ENCODE data around the gene FGG.
A peak's percentile ranks its signal among the peaks of the same experiment; 100 is the strongest.

DNA sequence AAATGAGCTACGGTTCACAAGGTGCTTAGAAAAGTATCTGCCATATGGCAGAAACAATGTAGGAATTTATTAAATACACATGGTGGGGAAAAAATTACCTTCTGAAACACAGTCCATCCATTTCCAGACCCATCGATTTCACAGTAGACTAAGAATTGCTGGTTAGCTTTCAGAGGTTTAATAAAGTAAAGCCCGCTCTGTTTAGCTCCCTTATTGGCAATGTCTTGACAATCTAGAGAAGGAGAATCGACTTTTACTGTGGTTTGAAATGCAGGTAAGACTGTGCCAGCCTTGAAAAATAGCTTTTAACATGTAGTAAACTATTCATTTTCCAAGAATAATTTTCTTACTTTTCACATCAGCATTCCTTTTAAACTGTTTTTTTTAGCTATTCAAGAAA lies 2.9 kb downstream of the FGG start:
- TF ChIP-seq, protein P1, sequence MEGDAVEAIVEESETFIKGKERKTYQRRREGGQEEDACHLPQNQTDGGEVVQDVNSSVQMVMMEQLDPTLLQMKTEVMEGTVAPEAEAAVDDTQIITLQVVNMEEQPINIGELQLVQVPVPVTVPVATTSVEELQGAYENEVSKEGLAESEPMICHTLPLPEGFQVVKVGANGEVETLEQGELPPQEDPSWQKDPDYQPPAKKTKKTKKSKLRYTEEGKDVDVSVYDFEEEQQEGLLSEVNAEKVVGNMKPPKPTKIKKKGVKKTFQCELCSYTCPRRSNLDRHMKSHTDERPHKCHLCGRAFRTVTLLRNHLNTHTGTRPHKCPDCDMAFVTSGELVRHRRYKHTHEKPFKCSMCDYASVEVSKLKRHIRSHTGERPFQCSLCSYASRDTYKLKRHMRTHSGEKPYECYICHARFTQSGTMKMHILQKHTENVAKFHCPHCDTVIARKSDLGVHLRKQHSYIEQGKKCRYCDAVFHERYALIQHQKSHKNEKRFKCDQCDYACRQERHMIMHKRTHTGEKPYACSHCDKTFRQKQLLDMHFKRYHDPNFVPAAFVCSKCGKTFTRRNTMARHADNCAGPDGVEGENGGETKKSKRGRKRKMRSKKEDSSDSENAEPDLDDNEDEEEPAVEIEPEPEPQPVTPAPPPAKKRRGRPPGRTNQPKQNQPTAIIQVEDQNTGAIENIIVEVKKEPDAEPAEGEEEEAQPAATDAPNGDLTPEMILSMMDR (IDR thresholded peaks at IDR 0.05): no peak
- peak; percentile 75 for TF ChIP-seq POLR2A (IDR thresholded peaks at IDR 0.05)

Data from right lobe of liver (tissue), 4 donors.